OCI-LY1 (cell line): ENCODE measurements around the gene FBXL15.

Experiments
- EZH2 ChIP-seq: fragments of 200-600 bp; sonication (generic), shearing (Covaris generic); IDR thresholded peaks from 2 replicates; pipeline ENCODE4 v1.8.0; 2017; ENCODE audit warnings: borderline replicate concordance, mixed run types, mild to moderate bottlenecking, antibody characterized with exemption, low read length, moderate library complexity, mixed read lengths
- TF ChIP-seq, protein P1 (sequence below): fragments of 200-600 bp; sonication (generic), shearing (Covaris generic); IDR thresholded peaks from 2 replicates; pipeline ENCODE4 v1.5.1; 2017; ENCODE audit warnings: mild to moderate bottlenecking, antibody characterized with exemption, low read length, moderate library complexity, mixed read lengths

DNA sequence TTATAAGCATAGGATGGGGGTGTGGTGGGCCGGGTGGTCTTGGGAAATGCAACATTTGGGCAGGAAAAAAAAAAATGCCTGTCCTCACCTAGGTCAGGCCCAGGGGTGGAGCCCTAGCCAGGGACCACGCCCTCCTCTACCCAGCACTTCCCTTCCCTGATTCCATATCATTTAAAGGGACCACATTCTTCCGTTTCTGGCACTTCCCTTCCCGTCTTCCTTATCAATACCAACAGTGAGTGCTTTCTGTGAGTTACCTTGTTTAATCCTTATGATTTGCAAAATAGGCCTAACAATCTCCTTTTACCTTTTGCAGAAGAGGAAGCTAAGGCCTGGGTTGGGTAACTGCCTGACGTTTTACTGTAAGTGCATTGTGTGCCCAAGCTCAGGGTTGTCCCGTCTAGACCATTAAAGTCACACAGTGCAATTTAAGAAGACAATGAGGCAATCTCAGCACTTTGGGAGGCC lies 47.4 kb downstream of the FBXL15 start:
- TF ChIP-seq, protein P1, sequence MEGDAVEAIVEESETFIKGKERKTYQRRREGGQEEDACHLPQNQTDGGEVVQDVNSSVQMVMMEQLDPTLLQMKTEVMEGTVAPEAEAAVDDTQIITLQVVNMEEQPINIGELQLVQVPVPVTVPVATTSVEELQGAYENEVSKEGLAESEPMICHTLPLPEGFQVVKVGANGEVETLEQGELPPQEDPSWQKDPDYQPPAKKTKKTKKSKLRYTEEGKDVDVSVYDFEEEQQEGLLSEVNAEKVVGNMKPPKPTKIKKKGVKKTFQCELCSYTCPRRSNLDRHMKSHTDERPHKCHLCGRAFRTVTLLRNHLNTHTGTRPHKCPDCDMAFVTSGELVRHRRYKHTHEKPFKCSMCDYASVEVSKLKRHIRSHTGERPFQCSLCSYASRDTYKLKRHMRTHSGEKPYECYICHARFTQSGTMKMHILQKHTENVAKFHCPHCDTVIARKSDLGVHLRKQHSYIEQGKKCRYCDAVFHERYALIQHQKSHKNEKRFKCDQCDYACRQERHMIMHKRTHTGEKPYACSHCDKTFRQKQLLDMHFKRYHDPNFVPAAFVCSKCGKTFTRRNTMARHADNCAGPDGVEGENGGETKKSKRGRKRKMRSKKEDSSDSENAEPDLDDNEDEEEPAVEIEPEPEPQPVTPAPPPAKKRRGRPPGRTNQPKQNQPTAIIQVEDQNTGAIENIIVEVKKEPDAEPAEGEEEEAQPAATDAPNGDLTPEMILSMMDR = no peak
- no peak for TF ChIP-seq EZH2
